ENCODE data around the gene GPRIN2. TPM values are rescaled to one million over a fixed set of nuclear protein-coding genes. Genes with fewer than 3 reads are reported as not detected.

The GPRIN2 gene
- total RNA-seq, 1 experiment from 2014 or later: 10.5 TPM

DNA sequence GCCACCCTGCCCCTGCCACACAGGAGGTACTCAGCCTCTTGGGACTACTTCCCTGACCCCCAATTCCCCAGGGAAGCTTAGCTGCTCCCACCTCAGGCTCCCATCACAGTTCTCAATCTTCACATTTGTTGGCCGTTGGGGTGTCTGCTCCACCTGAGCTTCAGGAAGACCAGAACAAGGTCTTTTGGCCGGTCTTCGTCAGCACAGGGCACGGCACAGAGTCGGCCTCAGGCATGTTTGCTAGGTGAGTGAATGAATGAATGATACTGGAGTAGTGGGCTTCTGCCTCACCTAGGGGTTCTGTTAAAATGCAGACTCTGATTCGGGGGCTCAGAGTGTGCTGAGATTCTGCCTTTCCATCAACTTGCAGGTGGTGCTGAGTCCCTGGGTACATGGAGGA lies 20.3 kb downstream of the GPRIN2 start:
- Histone ChIP-seq H3K27ac (ENCODE audit: insufficient read length, low read depth, low read length) (no peak overlapping the region), H2AFZ (ENCODE audit: low read length) (no peak overlapping the region), H3K4me1 (ENCODE audit: insufficient read depth, low read length) (peaks cover 4% of the 10 kb centered on the region; the same call in 1 of the 2 replicates), H2BK20ac (ENCODE audit: low read depth, low read length, poor library complexity, severe bottlenecking) (no peak overlapping the region), H3K27me3 (ENCODE audit: insufficient read depth, low read length) (no peaks in the 10 kb centered on the region; the same call in 1 of the 2 replicates), H3K9ac (ENCODE audit: extremely low read depth, insufficient read length, low read length) (no peak overlapping the region), H3K23ac (ENCODE audit: insufficient read length, low read depth, low read length) (no peak overlapping the region), H3K18ac (ENCODE audit: insufficient read length, low read depth, low read length) (no peak overlapping the region), H2BK15ac (ENCODE audit: low read depth, low read length) (no peak overlapping the region), H3K4me2 (ENCODE audit: insufficient read depth, insufficient read length, low read length) (no peak overlapping the region), H3K23me2 (ENCODE audit: insufficient read length, low read depth, low read length, poor library complexity, severe bottlenecking) (peaks cover 3% of the 10 kb centered on the region), H3K14ac (ENCODE audit: insufficient read depth, low read length) (no peak overlapping the region), H2BK5ac (ENCODE audit: insufficient read length, low read length) (no peak overlapping the region), H4K20me1 (ENCODE audit: control insufficient read depth, insufficient read depth, insufficient read length) (no peaks in the 10 kb centered on the region), H4K8ac (replicated peaks; ENCODE audit: insufficient read length, low read depth, low read length) (no peak overlapping the region), H3K79me2 (ENCODE audit: insufficient read depth, low read length) (no peaks in the 10 kb centered on the region), H2BK120ac (ENCODE audit: low read depth, low read length, poor library complexity, severe bottlenecking) (no peak overlapping the region), H3T11ph (ENCODE audit: low read length) (no peak overlapping the region), H2BK12ac (ENCODE audit: insufficient read length, low read depth, low read length) (no peak overlapping the region), H3K4ac (ENCODE audit: low read depth, low read length) (no peak overlapping the region), H3K56ac (ENCODE audit: insufficient read length, low read depth, low read length) (no peak overlapping the region), H3K9me3 (ENCODE audit: control insufficient read depth, low read depth, low read length) (no peaks in the 10 kb centered on the region), H3K79me1 (ENCODE audit: insufficient read depth, low read depth, low read length, poor library complexity, severe bottlenecking) (no peaks in the 10 kb centered on the region), H2AK5ac (ENCODE audit: insufficient read length, low read length) (no peak overlapping the region), H4K5ac (ENCODE audit: insufficient read length, low read depth, low read length) (no peak overlapping the region), H4K91ac (ENCODE audit: insufficient read length, low read depth, low read length) (no peak overlapping the region)
- DNase-seq: no peak
- Mint-ChIP-seq H3K27ac (peak overlapping the region in 1 of 3 experiments; percentile 31; a peak in 1 of 7 replicates), H3K9me3 (no peaks in the 10 kb centered on the region), H3K4me3 (no peak overlapping the region), H3K4me1 (peaks cover 16 to 21% of the 10 kb centered on the region in 2 experiments), H3K36me3 (ENCODE audit: insufficient read depth in 1 of 3, low read depth in 3 of 3) (no peaks in the 10 kb centered on the region), H3K27me3 (ENCODE audit: low read depth) (peaks cover 22% of the 10 kb centered on the region)
- TF ChIP-seq, protein P1, sequence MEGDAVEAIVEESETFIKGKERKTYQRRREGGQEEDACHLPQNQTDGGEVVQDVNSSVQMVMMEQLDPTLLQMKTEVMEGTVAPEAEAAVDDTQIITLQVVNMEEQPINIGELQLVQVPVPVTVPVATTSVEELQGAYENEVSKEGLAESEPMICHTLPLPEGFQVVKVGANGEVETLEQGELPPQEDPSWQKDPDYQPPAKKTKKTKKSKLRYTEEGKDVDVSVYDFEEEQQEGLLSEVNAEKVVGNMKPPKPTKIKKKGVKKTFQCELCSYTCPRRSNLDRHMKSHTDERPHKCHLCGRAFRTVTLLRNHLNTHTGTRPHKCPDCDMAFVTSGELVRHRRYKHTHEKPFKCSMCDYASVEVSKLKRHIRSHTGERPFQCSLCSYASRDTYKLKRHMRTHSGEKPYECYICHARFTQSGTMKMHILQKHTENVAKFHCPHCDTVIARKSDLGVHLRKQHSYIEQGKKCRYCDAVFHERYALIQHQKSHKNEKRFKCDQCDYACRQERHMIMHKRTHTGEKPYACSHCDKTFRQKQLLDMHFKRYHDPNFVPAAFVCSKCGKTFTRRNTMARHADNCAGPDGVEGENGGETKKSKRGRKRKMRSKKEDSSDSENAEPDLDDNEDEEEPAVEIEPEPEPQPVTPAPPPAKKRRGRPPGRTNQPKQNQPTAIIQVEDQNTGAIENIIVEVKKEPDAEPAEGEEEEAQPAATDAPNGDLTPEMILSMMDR (conservative IDR thresholded peaks at IDR 0.05): no peak
- WGBS (ENCODE audit: extremely low coverage, insufficient read length, low lambda C conversion rate): no CpG with 5 or more reads among the region's 6 CpGs

All from H9 (cell line).